ENCODE data around the gene CWC27.
"Not testable (repeated sequence)": the region's sequence is repeated elsewhere in the genome, so short reads cannot be mapped to it uniquely, and the experiment has no call there.

The CWC27 gene

GRCh38 chr5:64839936-64840335 lies 71.2 kb downstream of the CWC27 start:
- DNase-seq (ENCODE audit: low read depth): no peak

GRCh38 chr5:64840958-64841357 lies 72.2 kb downstream of the CWC27 start:
- DNase-seq (ENCODE audit: low read depth): no peak

- DNase-seq (ENCODE audit: low read depth): no peak
Observed at GRCh38 chr5:64853777-64854176, 85.0 kb downstream of the CWC27 start.

GRCh38 chr5:64854855-64855254 lies 86.1 kb downstream of the CWC27 start:
- DNase-seq (ENCODE audit: low read depth): no peak

- no peak for DNase-seq (ENCODE audit: low read depth)
Observed at GRCh38 chr5:64859881-64860280, 91.2 kb downstream of the CWC27 start.

GRCh38 chr5:64861281-64861680 lies 92.6 kb downstream of the CWC27 start:
- DNase-seq (ENCODE audit: low read depth): no peak

- no peak for DNase-seq (ENCODE audit: low read depth)
Observed at GRCh38 chr5:64864171-64864570, 95.4 kb downstream of the CWC27 start.

- DNase-seq (ENCODE audit: low read depth): no peak
Observed at GRCh38 chr5:64865662-64866061, 96.9 kb downstream of the CWC27 start.

GRCh38 chr5:64869419-64869818 lies 100.7 kb downstream of the CWC27 start:
- DNase-seq (ENCODE audit: low read depth): peak; percentile 55

- no peak for DNase-seq (ENCODE audit: low read depth)
Observed at GRCh38 chr5:64872044-64872443, 103.3 kb downstream of the CWC27 start.

- no peak for DNase-seq (ENCODE audit: low read depth)
Observed at GRCh38 chr5:64873441-64873840, 104.7 kb downstream of the CWC27 start.

GRCh38 chr5:64874753-64875152 lies 106.0 kb downstream of the CWC27 start:
- DNase-seq (ENCODE audit: low read depth): peak; percentile 16

GRCh38 chr5:64876203-64876602 lies 107.5 kb downstream of the CWC27 start:
- DNase-seq (ENCODE audit: low read depth): peak; percentile 14

GRCh38 chr5:64880821-64881220 lies 112.1 kb downstream of the CWC27 start:
- no peak for DNase-seq (ENCODE audit: low read depth)

GRCh38 chr5:64883912-64884311 lies 115.2 kb downstream of the CWC27 start:
- DNase-seq (ENCODE audit: low read depth): no peak

GRCh38 chr5:64884541-64884940 lies 115.8 kb downstream of the CWC27 start:
- DNase-seq (ENCODE audit: low read depth): no peak

- DNase-seq (ENCODE audit: low read depth): no peak
Observed at GRCh38 chr5:64887910-64888309, 119.2 kb downstream of the CWC27 start.

- no peak for DNase-seq (ENCODE audit: low read depth)
Observed at GRCh38 chr5:64895748-64896147, 127.0 kb downstream of the CWC27 start.

GRCh38 chr5:64899838-64900237 lies 131.1 kb downstream of the CWC27 start:
- no peak for DNase-seq (ENCODE audit: low read depth)

GRCh38 chr5:64900618-64901017 lies 131.9 kb downstream of the CWC27 start:
- no peak for DNase-seq (ENCODE audit: low read depth)

- not testable (repeated sequence) for DNase-seq (ENCODE audit: low read depth)
Observed at GRCh38 chr5:64907399-64907798, 138.7 kb downstream of the CWC27 start.

- DNase-seq (ENCODE audit: low read depth): no peak
Observed at GRCh38 chr5:64914396-64914795, 145.7 kb downstream of the CWC27 start.

GRCh38 chr5:64918083-64918482 lies 149.4 kb downstream of the CWC27 start:
- no peak for DNase-seq (ENCODE audit: low read depth)

- no peak for DNase-seq (ENCODE audit: low read depth)
Observed at GRCh38 chr5:64921386-64921785, 152.7 kb downstream of the CWC27 start.

- DNase-seq (ENCODE audit: low read depth): no peak
Observed at GRCh38 chr5:64923151-64923685, 154.5 kb downstream of the CWC27 start.
